Measurements from ENCODE around the gene PPP1R9A. TPM values are rescaled to one million over a fixed set of nuclear protein-coding genes. Genes with fewer than 3 reads are reported as not detected.

The PPP1R9A gene
- total RNA-seq, 1 experiment from 2014 or later, result 6.3 TPM

DNA sequence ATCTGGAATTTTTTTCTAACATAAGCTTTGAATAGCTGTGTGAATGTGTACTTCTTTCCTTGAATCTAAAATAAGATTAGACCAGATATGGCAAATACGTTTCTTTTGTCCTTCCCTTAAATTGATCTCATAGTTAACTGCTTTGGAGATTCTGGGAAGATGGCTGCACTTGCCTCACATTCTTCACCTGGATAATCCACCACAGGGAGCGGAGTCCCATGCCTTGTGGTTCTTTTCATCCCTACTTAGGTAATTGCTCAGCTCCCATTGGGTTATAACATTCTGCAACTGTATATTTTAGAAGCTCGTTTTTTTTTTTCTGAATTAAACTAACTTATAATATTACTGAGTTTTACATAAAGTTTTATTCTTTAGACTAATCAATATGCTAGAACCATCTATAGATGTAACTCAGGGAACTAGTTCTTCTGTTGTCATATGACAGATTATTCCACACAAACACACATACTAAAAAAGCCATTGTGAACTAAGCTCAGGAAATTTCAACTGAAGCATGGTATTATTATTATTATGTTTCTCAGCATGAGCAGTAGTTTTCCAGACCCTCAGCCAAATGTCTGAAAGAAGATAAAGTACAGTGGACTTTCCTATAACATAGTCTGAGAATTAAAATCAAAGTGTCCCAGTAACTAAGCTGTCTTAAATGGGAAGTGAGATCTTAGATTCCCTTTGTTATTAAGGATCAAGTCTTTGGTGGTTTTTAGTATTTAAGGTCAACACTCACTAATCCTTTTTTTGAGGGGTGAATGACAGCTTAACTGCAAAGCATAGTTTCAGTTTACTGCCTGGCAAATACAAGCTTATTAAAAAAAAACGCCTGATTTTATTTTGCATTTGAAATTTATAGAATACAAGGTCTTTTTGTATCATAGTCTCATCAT, 182.3 kb downstream of the PPP1R9A start:
- POLR2A ChIA-PET, result interaction anchor here (0.6 kb wide), 1 partner anchor 181 kb away, joined by 4 read pairs; no protein-coding TSS in a partner anchor
- intact Hi-C loops (cut with micrococcal nuclease), result no loop called here
- no TSS peak for BruUV-seq (replicated peaks)
- Mint-ChIP-seq H3K27me3 (ENCODE audit: insufficient read depth, unreplicated experiment) (no peaks in the 10 kb centered on the region), H3K4me3 (ENCODE audit: unreplicated experiment) (no peak overlapping the region), H3K36me3 (ENCODE audit: insufficient read depth, unreplicated experiment) (no peaks in the 10 kb centered on the region), H3K9me3 (ENCODE audit: unreplicated experiment) (no peaks in the 10 kb centered on the region), H3K27ac (ENCODE audit: low read depth, unreplicated experiment) (no peak overlapping the region), H3K4me1 (ENCODE audit: insufficient read depth, unreplicated experiment) (no peaks in the 10 kb centered on the region)
- CTCF ChIA-PET, result interaction anchor here (0.5 to 1.8 kb wide), 4 partner anchors 9 to 181 kb away, joined by 3 to 5 read pairs (median 4); no protein-coding TSS in a partner anchor
- TF ChIP-seq CTCF (IDR thresholded peaks at IDR 0.05; ENCODE audit: unreplicated experiment), result no peak
- no peak for DNase-seq (ENCODE audit: unreplicated experiment)

DNA sequence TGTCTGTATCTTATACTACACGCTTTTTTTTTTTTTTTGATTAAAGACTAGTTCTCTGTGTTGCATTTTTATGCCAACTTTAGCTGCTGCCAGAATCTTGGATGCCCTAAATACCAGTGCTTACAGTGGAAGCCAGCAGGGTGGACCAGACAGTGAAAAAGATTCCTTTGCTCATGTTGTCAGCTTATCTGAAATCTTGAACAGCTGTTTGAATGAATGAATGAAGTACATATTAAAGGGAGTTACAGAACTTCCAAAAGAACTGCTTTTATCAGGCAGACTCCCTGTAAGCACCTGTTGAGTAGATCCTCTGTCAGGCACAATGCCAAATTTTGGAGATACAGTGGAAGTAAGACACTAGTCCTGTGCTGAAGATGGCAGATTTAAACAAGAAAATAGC, 184.9 kb downstream of the PPP1R9A start:
- H3K9me3 Mint-ChIP-seq (ENCODE audit: unreplicated experiment), result no peaks in the 10 kb centered on the region
- POLR2A ChIA-PET, result no interaction called here
- DNase-seq (ENCODE audit: unreplicated experiment), result no peak
- TF ChIP-seq CTCF (IDR thresholded peaks at IDR 0.05; ENCODE audit: unreplicated experiment), result no peak
- no peak overlapping the region for H3K27ac Mint-ChIP-seq (ENCODE audit: low read depth, unreplicated experiment)
- H3K4me3 Mint-ChIP-seq (ENCODE audit: unreplicated experiment), result no peak overlapping the region
- no TSS peak for BruUV-seq (replicated peaks)
- H3K36me3 Mint-ChIP-seq (ENCODE audit: insufficient read depth, unreplicated experiment), result no peaks in the 10 kb centered on the region
- H3K4me1 Mint-ChIP-seq (ENCODE audit: insufficient read depth, unreplicated experiment), result no peaks in the 10 kb centered on the region
- intact Hi-C loops (cut with micrococcal nuclease), result no loop called here
- CTCF ChIA-PET, result interaction anchor here (0.6 kb wide), 1 partner anchor 206 kb away, joined by 5 read pairs; no protein-coding TSS in a partner anchor
- no peaks in the 10 kb centered on the region for H3K27me3 Mint-ChIP-seq (ENCODE audit: insufficient read depth, unreplicated experiment)

- no peak for TF ChIP-seq CTCF (IDR thresholded peaks at IDR 0.05; ENCODE audit: unreplicated experiment)
- no peak overlapping the region for H3K27ac Mint-ChIP-seq (ENCODE audit: low read depth, unreplicated experiment)
- H3K4me1 Mint-ChIP-seq (ENCODE audit: insufficient read depth, unreplicated experiment), result no peaks in the 10 kb centered on the region
- intact Hi-C loops (cut with micrococcal nuclease), result no loop called here
- no peak overlapping the region for H3K4me3 Mint-ChIP-seq (ENCODE audit: unreplicated experiment)
- no peaks in the 10 kb centered on the region for H3K27me3 Mint-ChIP-seq (ENCODE audit: insufficient read depth, unreplicated experiment)
- CTCF ChIA-PET, result interaction anchor here (1.0 to 1.7 kb wide), 2 partner anchors 244 to 646 kb away, joined by 3 read pairs; no protein-coding TSS in a partner anchor
- no peak for DNase-seq (ENCODE audit: unreplicated experiment)
- BruUV-seq (replicated peaks), result no TSS peak
- POLR2A ChIA-PET, result no interaction called here
- H3K9me3 Mint-ChIP-seq (ENCODE audit: unreplicated experiment), result no peaks in the 10 kb centered on the region
- no peaks in the 10 kb centered on the region for H3K36me3 Mint-ChIP-seq (ENCODE audit: insufficient read depth, unreplicated experiment)
Measured at GRCh38 chr7:95095259-95095965, 188.0 kb downstream of the PPP1R9A start.

DNA sequence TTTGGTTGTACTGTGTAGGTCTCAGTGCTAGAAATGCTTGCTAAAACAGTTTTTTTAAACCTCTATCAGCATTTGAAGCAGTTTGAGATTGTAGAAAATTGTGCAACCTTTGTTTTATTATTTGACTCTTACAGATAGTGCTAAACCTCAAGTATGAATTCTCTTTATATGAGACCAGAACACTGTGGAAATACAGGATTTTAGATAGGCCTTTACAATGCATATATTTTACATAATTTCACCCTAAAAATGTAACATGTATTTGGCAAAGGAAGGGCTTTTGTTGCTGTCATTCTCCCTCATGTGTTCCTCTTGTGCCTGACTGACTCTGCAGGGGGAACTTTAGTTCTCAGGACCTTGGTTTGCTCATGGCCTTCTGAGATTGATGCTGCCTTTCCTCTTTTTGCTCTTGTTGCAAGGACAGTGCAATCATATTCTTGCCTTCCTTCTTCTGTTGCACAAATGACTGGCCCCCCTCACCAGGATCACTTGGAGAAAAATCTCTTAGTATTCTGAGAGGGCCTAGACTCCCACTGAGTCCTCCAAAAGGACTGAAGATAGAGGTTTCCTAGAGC, 188.7 kb downstream of the PPP1R9A start:
- Mint-ChIP-seq H3K4me1 (ENCODE audit: insufficient read depth, unreplicated experiment) (no peaks in the 10 kb centered on the region), H3K27ac (ENCODE audit: low read depth, unreplicated experiment) (no peak overlapping the region), H3K27me3 (ENCODE audit: insufficient read depth, unreplicated experiment) (no peaks in the 10 kb centered on the region), H3K4me3 (ENCODE audit: unreplicated experiment) (no peak overlapping the region), H3K9me3 (ENCODE audit: unreplicated experiment) (no peaks in the 10 kb centered on the region), H3K36me3 (ENCODE audit: insufficient read depth, unreplicated experiment) (no peaks in the 10 kb centered on the region)
- no peak for DNase-seq (ENCODE audit: unreplicated experiment)
- ChIA-PET CTCF (interaction anchor here (1.0 to 1.7 kb wide), 2 partner anchors 244 to 647 kb away, joined by 3 read pairs; no protein-coding TSS in a partner anchor), POLR2A (interaction anchor here (0.7 kb wide), 1 partner anchor 37 kb away, joined by 3 read pairs; no protein-coding TSS in a partner anchor)
- no TSS peak for BruUV-seq (replicated peaks)
- TF ChIP-seq CTCF (IDR thresholded peaks at IDR 0.05; ENCODE audit: unreplicated experiment), result no peak
- intact Hi-C loops (cut with micrococcal nuclease), result no loop called here
